Neuronal stem cell (in vitro differentiated cells): ENCODE results near the gene TOM1L2.

ENCODE experiments used
- DNase-seq: peaks from one replicate; pipeline ENCODE4 v3.0.0-alpha.2; 2013; ENCODE audit warnings: low spot score
- H2AFZ ChIP-seq: one replicate; pipeline ENCODE4 v1.6.1; 2013; ENCODE audit warnings: mild to moderate bottlenecking, low read length, inconsistent platforms
- H2AK5ac ChIP-seq: 2 replicates; pipeline ENCODE4 v1.6.1; 2013; ENCODE audit warnings: low read depth, mild to moderate bottlenecking, inconsistent platforms, low read length, moderate library complexity, mixed read lengths
- H2BK120ac ChIP-seq: 2 replicates; pipeline ENCODE4 v1.6.1; 2013; ENCODE audit warnings: low read depth, mild to moderate bottlenecking, inconsistent platforms, low read length, moderate library complexity, mixed read lengths
- H2BK12ac ChIP-seq: one replicate; pipeline ENCODE4 v1.6.1; 2013; ENCODE audit warnings: low read length, inconsistent platforms
- H2BK15ac ChIP-seq: 2 replicates; pipeline ENCODE4 v1.6.1; 2013; ENCODE audit warnings: mild to moderate bottlenecking, low read length, inconsistent platforms, mixed read lengths
- H2BK5ac ChIP-seq: one replicate; pipeline ENCODE4 v1.6.1; 2013; ENCODE audit warnings: inconsistent platforms, mild to moderate bottlenecking, low read length, moderate library complexity
- H3K14ac ChIP-seq: one replicate; pipeline ENCODE4 v1.6.1; 2013; ENCODE audit warnings: low read length, inconsistent platforms
- H3K18ac ChIP-seq: 2 replicates; pipeline ENCODE4 v1.6.1; 2013; ENCODE audit warnings: low read length, inconsistent platforms
- H3K23ac ChIP-seq: 2 replicates; pipeline ENCODE4 v1.6.1; 2013; ENCODE audit warnings: low read depth, mild to moderate bottlenecking, mixed read lengths, low read length, inconsistent platforms; ENCODE audit not compliant: poor library complexity
- H3K27ac ChIP-seq: replicated peaks from 3 replicates; pipeline ENCODE4 v1.5.1; 2013; ENCODE audit warnings: low read length, inconsistent platforms
- H3K27me3 ChIP-seq, 3 experiments: 2 replicates each; pipeline ENCODE4 v1.6.1; 2013; ENCODE audit warnings: low read length in 3 of 3, mild to moderate bottlenecking in 2 of 3, inconsistent platforms in 1 of 3, low read depth in 1 of 3, mixed read lengths in 1 of 3, moderate library complexity in 1 of 3; ENCODE audit not compliant: control insufficient read depth in 3 of 3, insufficient read depth in 3 of 3
- H3K36me3 ChIP-seq, 2 donors: replicated peaks in 1 of 2; 2 replicates each; pipeline ENCODE4 v1.6.1; 2013; ENCODE audit warnings: low read length in 2 of 2; ENCODE audit not compliant: control insufficient read depth in 2 of 2, insufficient read depth in 2 of 2
- H3K4ac ChIP-seq: 2 replicates; pipeline ENCODE4 v1.6.1; 2013; ENCODE audit warnings: inconsistent platforms, mild to moderate bottlenecking, low read length, moderate library complexity
- H3K4me1 ChIP-seq, 2 donors: 1 replicate in 1 of 2; 2 replicates in 1 of 2; pipeline ENCODE4 v1.6.1; 2013; ENCODE audit warnings: low read length in 2 of 2, low read depth in 1 of 2; ENCODE audit not compliant: control insufficient read depth in 2 of 2, insufficient read depth in 1 of 2
- H3K4me2 ChIP-seq: one replicate; pipeline ENCODE4 v1.6.1; 2013; ENCODE audit warnings: mild to moderate bottlenecking, low read length, inconsistent platforms; ENCODE audit not compliant: insufficient read depth, poor library complexity, severe bottlenecking
- H3K4me3 ChIP-seq, 2 donors: 2 replicates each; pipeline ENCODE4 v1.5.1; 2013; ENCODE audit warnings: low read length in 2 of 2, mild to moderate bottlenecking in 2 of 2, inconsistent platforms in 1 of 2, moderate library complexity in 1 of 2
- H3K79me1 ChIP-seq: one replicate; pipeline ENCODE4 v1.6.1; 2013; ENCODE audit warnings: low read depth, mild to moderate bottlenecking, inconsistent platforms, low read length, moderate library complexity
- H3K9ac ChIP-seq: one replicate; pipeline ENCODE4 v1.6.1; 2013; ENCODE audit warnings: mild to moderate bottlenecking, low read depth, low read length, inconsistent platforms; ENCODE audit not compliant: poor library complexity
- H3K9me3 ChIP-seq, 2 donors: replicated peaks in 1 of 2; 2 replicates each; pipeline versions ENCODE3 to v1.6.1; 2013; ENCODE audit warnings: low read length in 2 of 2, mild to moderate bottlenecking in 2 of 2, inconsistent platforms in 1 of 2, low read depth in 1 of 2, mixed read lengths in 1 of 2, moderate library complexity in 1 of 2; ENCODE audit not compliant: control insufficient read depth in 2 of 2, insufficient read depth in 1 of 2
- H4K8ac ChIP-seq: one replicate; pipeline ENCODE4 v1.6.1; 2013; ENCODE audit warnings: low read depth, mild to moderate bottlenecking, inconsistent platforms, low read length, moderate library complexity
- H4K91ac ChIP-seq: one replicate; pipeline ENCODE4 v1.6.1; 2013; ENCODE audit warnings: low read length, low read depth, mild to moderate bottlenecking, inconsistent platforms; ENCODE audit not compliant: poor library complexity
- WGBS, 2 donors: extraction: QIAGEN DNeasy Blood & Tissue Kit; methylation state at CpG; one replicate each; pipeline ENCODE4 v1.1.7; 2013; ENCODE audit warnings: missing lambda C conversion rate in 2 of 2, mixed read lengths in 1 of 2; ENCODE audit not compliant: insufficient read length in 2 of 2, insufficient replicate concordance in 1 of 2; ENCODE audit errors: extremely low coverage in 2 of 2; 5-methylcytosine and 5-hydroxymethylcytosine counted together

Gene TOM1L2

DNA sequence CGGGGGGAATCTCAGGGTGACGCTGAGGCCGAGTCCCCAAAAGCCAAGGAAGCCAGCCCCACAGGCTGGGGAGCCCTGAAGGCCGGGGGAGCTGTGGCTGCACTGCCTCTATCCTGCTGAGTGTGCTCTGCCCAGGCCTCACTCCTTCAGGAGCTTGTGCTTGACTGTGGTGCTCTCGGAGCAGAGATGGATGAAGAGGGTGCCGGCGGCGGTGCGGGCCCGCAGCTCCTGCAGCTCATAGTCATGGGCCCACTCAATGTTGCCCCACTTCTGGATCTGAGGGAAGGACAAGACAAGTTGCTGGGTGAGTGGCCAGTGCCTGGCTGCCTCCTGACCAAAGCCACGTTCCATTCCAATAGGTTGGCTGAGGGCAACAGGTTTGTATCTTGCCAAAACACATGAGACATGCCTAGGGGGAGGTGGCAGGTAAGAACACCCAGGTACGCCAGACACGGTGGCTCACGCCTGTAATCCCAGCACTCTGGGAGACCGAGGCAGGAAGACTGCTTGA, 46.3 kb upstream of the TOM1L2 start:
- Histone ChIP-seq H3K9me3 (peaks cover 0 to 2% of the 10 kb centered on the region in 2 donors), H2BK120ac (no peak overlapping the region), H3K4me2 (no peak overlapping the region), H3K23ac (peak overlapping the region; percentile 67), H3K4me3 (no peak overlapping the region), H2BK5ac (peak overlapping the region; percentile 26), H2BK15ac (no peak overlapping the region), H3K79me1 (no peaks in the 10 kb centered on the region), H3K4me1 (peaks cover 0 to 8% of the 10 kb centered on the region in 2 donors), H3K27ac (no peak overlapping the region), H3K18ac (no peak overlapping the region), H3K27me3 (no peaks in the 10 kb centered on the region), H4K8ac (peak overlapping the region; percentile 97), H2BK12ac (no peak overlapping the region), H2AK5ac (no peak overlapping the region), H3K36me3 (peaks cover 8 to 9% of the 10 kb centered on the region in 2 donors), H2AFZ (no peak overlapping the region), H3K9ac (no peak overlapping the region), H3K4ac (no peak overlapping the region), H4K91ac (no peak overlapping the region), H3K14ac (no peak overlapping the region)
- DNase-seq = no peak
- no CpG with 5 or more reads among the region's 15 CpGs for WGBS, 2 donors

GRCh38 chr17:18017958-18018357, 45.8 kb upstream of the TOM1L2 start:
- H3K4ac ChIP-seq = no peak overlapping the region
- H2BK15ac ChIP-seq = no peak overlapping the region
- no peak overlapping the region for H3K14ac ChIP-seq
- peaks cover 0 to 8% of the 10 kb centered on the region in 2 donors for H3K4me1 ChIP-seq
- H3K36me3 ChIP-seq = peaks cover 8 to 9% of the 10 kb centered on the region in 2 donors
- H2AFZ ChIP-seq = no peak overlapping the region
- H3K9ac ChIP-seq = no peak overlapping the region
- H2BK120ac ChIP-seq = no peak overlapping the region
- H3K18ac ChIP-seq = no peak overlapping the region
- H3K27ac ChIP-seq = no peak overlapping the region
- H3K9me3 ChIP-seq = peaks cover 0 to 2% of the 10 kb centered on the region in 2 donors
- H2BK12ac ChIP-seq = no peak overlapping the region
- no peak overlapping the region for H4K8ac ChIP-seq
- no peak overlapping the region for H4K91ac ChIP-seq
- DNase-seq = no peak
- no peak overlapping the region for H3K23ac ChIP-seq
- WGBS, 2 donors = no CpG with 5 or more reads among the region's 3 CpGs
- peak overlapping the region; percentile 26 for H2BK5ac ChIP-seq
- H2AK5ac ChIP-seq = no peak overlapping the region
- H3K79me1 ChIP-seq = no peaks in the 10 kb centered on the region
- H3K4me2 ChIP-seq = no peak overlapping the region
- H3K4me3 ChIP-seq = no peak overlapping the region
- no peaks in the 10 kb centered on the region for H3K27me3 ChIP-seq

DNA sequence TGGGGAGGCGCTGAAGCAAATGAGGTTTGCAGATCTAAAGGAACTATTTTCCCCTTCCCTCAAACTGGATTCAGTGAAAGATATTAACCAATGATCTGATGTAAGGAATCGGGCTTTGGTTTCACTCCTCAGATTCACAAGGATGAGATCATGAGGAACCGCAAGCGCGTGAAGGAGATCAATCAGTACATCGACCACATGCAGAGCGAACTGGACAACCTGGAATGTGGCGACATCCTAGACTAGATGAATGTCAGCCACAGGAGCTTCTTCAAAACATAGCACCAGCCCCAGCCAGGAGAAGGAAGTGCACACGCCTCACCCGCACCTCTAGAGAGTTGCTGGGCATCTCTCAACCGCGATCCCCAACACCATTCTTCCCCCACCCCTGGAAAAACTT, 44.2 kb upstream of the TOM1L2 start:
- no peak overlapping the region for H3K9ac ChIP-seq
- no peak for DNase-seq

GRCh38 chr17:18015593-18015992, 43.4 kb upstream of the TOM1L2 start:
- H3K79me1 ChIP-seq = no peaks in the 10 kb centered on the region
- no peak overlapping the region for H2BK15ac ChIP-seq
- peaks cover 0 to 2% of the 10 kb centered on the region in 2 donors for H3K9me3 ChIP-seq
- H2BK12ac ChIP-seq = no peak overlapping the region
- H3K23ac ChIP-seq = no peak overlapping the region
- H3K27ac ChIP-seq = no peak overlapping the region
- H3K14ac ChIP-seq = no peak overlapping the region
- H3K4me3 ChIP-seq = peak overlapping the region in 1 of 2 donors; percentile 39
- peaks cover 0 to 8% of the 10 kb centered on the region in 2 donors for H3K4me1 ChIP-seq
- no peak overlapping the region for H2AK5ac ChIP-seq
- no peak overlapping the region for H2BK120ac ChIP-seq
- H2BK5ac ChIP-seq = no peak overlapping the region
- peaks cover 5 to 10% of the 10 kb centered on the region in 2 donors for H3K36me3 ChIP-seq
- peak overlapping the region; percentile 27 for H3K9ac ChIP-seq
- H3K27me3 ChIP-seq = no peaks in the 10 kb centered on the region
- H3K4ac ChIP-seq = no peak overlapping the region
- no peak overlapping the region for H2AFZ ChIP-seq
- no peak for DNase-seq
- no peak overlapping the region for H3K4me2 ChIP-seq
- no CpG with 5 or more reads among the region's 5 CpGs for WGBS, 2 donors
- H3K18ac ChIP-seq = no peak overlapping the region
- no peak overlapping the region for H4K91ac ChIP-seq
- H4K8ac ChIP-seq = no peak overlapping the region

More for the DNA sequence above, 44.2 kb upstream of the TOM1L2 start:
- no CpG with 5 or more reads among the region's 12 CpGs for WGBS, 2 donors
- H3K4me2 ChIP-seq = no peak overlapping the region
- H4K91ac ChIP-seq = no peak overlapping the region
- H3K4me1 ChIP-seq = peaks cover 0 to 8% of the 10 kb centered on the region in 2 donors
- H2BK5ac ChIP-seq = no peak overlapping the region
- no peaks in the 10 kb centered on the region for H3K27me3 ChIP-seq
- no peak overlapping the region for H3K18ac ChIP-seq
- H2BK15ac ChIP-seq = no peak overlapping the region
- no peak overlapping the region for H2AFZ ChIP-seq
- H3K27ac ChIP-seq = no peak overlapping the region
- H3K4me3 ChIP-seq = no peak overlapping the region
- H3K36me3 ChIP-seq = peaks cover 9% of the 10 kb centered on the region in 2 donors
- no peak overlapping the region for H2BK12ac ChIP-seq
- no peak overlapping the region for H3K14ac ChIP-seq
- no peak overlapping the region for H3K4ac ChIP-seq
- no peak overlapping the region for H2AK5ac ChIP-seq
- peaks cover 0 to 2% of the 10 kb centered on the region in 2 donors for H3K9me3 ChIP-seq
- H4K8ac ChIP-seq = no peak overlapping the region
- no peak overlapping the region for H3K23ac ChIP-seq
- H2BK120ac ChIP-seq = no peak overlapping the region
- H3K79me1 ChIP-seq = no peaks in the 10 kb centered on the region
